DMS114 treated with DMSO at 0.1 percent for 48 hours (cell line): ENCODE measurements around the gene ZBED6.

Source experiments
- DNase-seq: peaks from one replicate; lab custom pipeline; 2025; ENCODE audit not compliant: unreplicated experiment; lab: John Stamatoyannopoulos, UW

Gene ZBED6

DNA sequence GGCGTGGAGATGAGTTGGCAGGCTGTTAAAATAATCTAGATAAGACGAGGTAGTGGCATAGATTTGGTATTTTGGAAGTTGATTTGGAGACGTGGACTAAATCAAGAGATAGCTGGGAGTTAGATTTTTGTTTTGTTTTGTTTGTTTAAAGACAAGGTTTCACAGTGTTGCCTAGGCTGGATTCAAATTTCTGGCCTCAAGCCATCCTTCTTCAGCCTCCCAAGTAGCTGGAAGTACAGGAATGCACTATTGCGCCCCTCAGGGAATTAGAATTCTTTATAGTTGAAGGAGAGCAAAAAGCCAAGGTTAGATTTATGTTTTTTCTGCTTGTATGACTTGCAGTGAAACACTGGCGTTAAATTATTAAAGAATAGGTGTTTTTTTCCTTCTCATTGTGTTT, 43.7 kb downstream of the ZBED6 start:
- DNase-seq, result no peak

DNA sequence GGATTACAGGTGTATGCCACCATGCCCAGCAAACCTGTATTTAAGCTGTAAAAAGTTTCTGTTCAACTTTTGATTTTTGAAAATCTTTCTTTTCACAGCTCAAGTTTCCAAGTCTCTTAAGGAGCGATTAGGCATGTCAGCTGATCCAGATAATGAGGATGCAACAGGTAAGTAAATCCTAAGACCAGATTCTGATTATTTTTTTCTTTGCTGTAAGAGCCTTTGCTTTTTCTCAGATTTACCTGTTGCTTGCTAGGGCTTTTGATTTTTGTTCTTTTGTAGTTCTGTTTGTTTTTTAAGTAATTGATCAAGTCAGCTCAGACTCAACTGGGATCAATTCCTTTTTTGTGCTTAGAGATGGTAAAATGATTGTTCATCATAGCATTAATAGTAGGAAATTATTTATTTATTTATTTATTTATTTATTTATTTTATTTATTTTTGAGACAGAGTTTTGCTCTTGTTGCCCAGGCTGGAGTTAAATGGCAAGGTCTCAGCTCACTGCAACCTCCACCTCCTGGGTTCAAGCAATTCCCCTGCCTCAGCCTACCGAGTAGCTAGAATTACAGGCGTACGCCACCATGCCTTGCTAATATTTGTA, 44.9 kb downstream of the ZBED6 start:
- DNase-seq, result no peak

DNA sequence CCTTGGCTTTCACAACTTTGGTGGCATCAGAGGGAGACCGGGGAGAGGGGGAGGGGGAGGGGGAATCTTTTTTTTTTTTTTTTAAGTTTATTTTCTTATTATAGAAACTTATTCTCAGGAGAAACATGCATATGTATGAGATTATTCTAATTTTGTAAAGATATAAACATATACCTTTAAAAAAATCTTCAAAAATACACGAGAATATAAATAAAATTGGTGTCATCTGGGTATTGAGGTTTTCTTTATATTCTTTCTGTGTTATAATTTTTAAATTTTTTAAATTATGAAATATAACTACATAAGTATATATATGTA, 47.1 kb downstream of the ZBED6 start:
- DNase-seq, result no peak

DNA sequence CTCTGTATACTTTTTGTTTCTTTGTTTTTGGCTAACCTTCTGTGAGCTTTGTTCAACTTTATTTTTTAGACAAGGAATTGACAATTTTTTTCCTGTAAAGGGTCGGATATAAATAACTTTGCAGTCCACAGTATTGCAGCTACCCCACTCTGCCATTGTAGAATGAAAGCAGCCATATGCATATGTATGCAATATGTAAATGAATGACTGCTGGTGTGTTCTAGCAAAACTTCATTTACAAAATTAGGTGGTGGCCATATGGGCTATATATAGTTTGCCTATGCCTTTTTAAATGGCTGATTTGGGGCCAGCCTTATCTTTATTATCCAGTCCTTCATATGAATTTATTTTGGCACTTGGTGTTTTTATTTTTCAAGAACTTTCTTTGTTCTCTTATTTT, 48.0 kb downstream of the ZBED6 start:
- DNase-seq, result no peak
